ENCODE data around the gene MRPL38. TPM values are rescaled to one million over a fixed set of nuclear protein-coding genes. Genes with fewer than 3 reads are reported as not detected.
"Not testable (repeated sequence)": the region's sequence is repeated elsewhere in the genome, so short reads cannot be mapped to it uniquely, and the experiment has no call there.

Gene MRPL38
- total RNA-seq, 1 donor from 2014 or later, result 104 TPM

GRCh38 chr17:75877752-75878173 lies 26.9 kb downstream of the MRPL38 start:
- intact Hi-C loops (cut with micrococcal nuclease), result loop anchor here (1.0 to 2.0 kb wide), 6 partner anchors 13 to 63 kb away; partner anchors contain the start of genes FBF1, TRIM65 and WBP2

- intact Hi-C loops (cut with micrococcal nuclease), result loop anchor here (1.0 to 2.0 kb wide), 6 partner anchors 13 to 64 kb away; partner anchors contain the start of genes FBF1, TRIM65 and WBP2
These were observed 27.5 kb downstream of the MRPL38 start for GRCh38 chr17:75876938-75877751.

- intact Hi-C loops (cut with micrococcal nuclease), result loop anchor here (2.0 kb wide), 2 partner anchors 20 to 64 kb away; partner anchors contain the start of genes FBF1 and TRIM65
These were observed 28.3 kb downstream of the MRPL38 start for GRCh38 chr17:75876190-75876937.

GRCh38 chr17:75875940-75876189 lies 28.8 kb downstream of the MRPL38 start:
- intact Hi-C loops (cut with micrococcal nuclease), result loop anchor here (2.0 kb wide), 2 partner anchors 21 to 65 kb away; partner anchors contain the start of genes FBF1 and TRIM65

GRCh38 chr17:75875182-75875939 lies 29.3 kb downstream of the MRPL38 start:
- intact Hi-C loops (cut with micrococcal nuclease), result no loop called here

- intact Hi-C loops (cut with micrococcal nuclease), result no loop called here
These were observed 30.1 kb downstream of the MRPL38 start for GRCh38 chr17:75874323-75875181.

- intact Hi-C loops (cut with micrococcal nuclease), result no loop called here
These were observed 30.9 kb downstream of the MRPL38 start for GRCh38 chr17:75873587-75874322.

- intact Hi-C loops (cut with micrococcal nuclease), result loop anchor here (1.0 kb wide), 1 partner anchor 8 kb away; no protein-coding TSS in a partner anchor
These were observed 32.0 kb downstream of the MRPL38 start for GRCh38 chr17:75872434-75873351.

GRCh38 chr17:75870228-75870627 lies 34.5 kb downstream of the MRPL38 start:
- intact Hi-C loops (cut with micrococcal nuclease), result not testable (repeated sequence)

- intact Hi-C loops (cut with micrococcal nuclease), result no loop called here
These were observed 35.2 kb downstream of the MRPL38 start for GRCh38 chr17:75869282-75870141.

- intact Hi-C loops (cut with micrococcal nuclease), result not testable (repeated sequence)
These were observed 35.9 kb downstream of the MRPL38 start for GRCh38 chr17:75868730-75869281.

GRCh38 chr17:75865404-75866188 lies 39.1 kb downstream of the MRPL38 start:
- intact Hi-C loops (cut with micrococcal nuclease), result not testable (repeated sequence)

- intact Hi-C loops (cut with micrococcal nuclease), result loop anchor here (1.0 kb wide), 3 partner anchors 7 to 12 kb away; partner anchors contain the start of gene WBP2
These were observed 39.8 kb downstream of the MRPL38 start for GRCh38 chr17:75864887-75865286.

- intact Hi-C loops (cut with micrococcal nuclease), result loop anchor here (1.0 kb wide), 3 partner anchors 8 to 13 kb away; partner anchors contain the start of gene WBP2
These were observed 40.2 kb downstream of the MRPL38 start for GRCh38 chr17:75864448-75864871.

GRCh38 chr17:75861927-75862317 lies 42.8 kb downstream of the MRPL38 start:
- intact Hi-C loops (cut with micrococcal nuclease), result loop anchor here (2.0 kb wide), 1 partner anchor 17 kb away; the partner anchor contains the start of gene UNC13D

GRCh38 chr17:75859358-75859757 lies 45.3 kb downstream of the MRPL38 start:
- intact Hi-C loops (cut with micrococcal nuclease), result loop anchor here (5.0 to 10.0 kb wide), 4 partner anchors 342 to 985 kb away; partner anchors contain the start of genes CASKIN2, FDXR, GGA3 and MRPS7
